Left renal cortex interstitium (tissue), 4 donors: Measurements from ENCODE around the gene BCAS3. TPM values are rescaled to one million over a fixed set of nuclear protein-coding genes. Genes with fewer than 3 reads are reported as not detected.

Experiments used
- DNase-seq, 4 donors: peaks; one replicate each; pipeline ENCODE4 v3.0.0-alpha.2; 2013; ENCODE audit warnings: low read depth in 4 of 4, low spot score in 2 of 4, missing footprints in 1 of 4
- polyA plus RNA-seq, 4 donors: library from polyadenylated mRNA; unstranded; fragments of 120-200 nt; gene quantifications; one replicate each; pipeline ENCODE4 v1.2.1, GENCODE V29; 2013; ENCODE audit not compliant: insufficient read length in 4 of 4

The BCAS3 gene
- polyA plus RNA-seq, 4 donors = 28.0 to 30.8 (median 29.6) TPM

DNA sequence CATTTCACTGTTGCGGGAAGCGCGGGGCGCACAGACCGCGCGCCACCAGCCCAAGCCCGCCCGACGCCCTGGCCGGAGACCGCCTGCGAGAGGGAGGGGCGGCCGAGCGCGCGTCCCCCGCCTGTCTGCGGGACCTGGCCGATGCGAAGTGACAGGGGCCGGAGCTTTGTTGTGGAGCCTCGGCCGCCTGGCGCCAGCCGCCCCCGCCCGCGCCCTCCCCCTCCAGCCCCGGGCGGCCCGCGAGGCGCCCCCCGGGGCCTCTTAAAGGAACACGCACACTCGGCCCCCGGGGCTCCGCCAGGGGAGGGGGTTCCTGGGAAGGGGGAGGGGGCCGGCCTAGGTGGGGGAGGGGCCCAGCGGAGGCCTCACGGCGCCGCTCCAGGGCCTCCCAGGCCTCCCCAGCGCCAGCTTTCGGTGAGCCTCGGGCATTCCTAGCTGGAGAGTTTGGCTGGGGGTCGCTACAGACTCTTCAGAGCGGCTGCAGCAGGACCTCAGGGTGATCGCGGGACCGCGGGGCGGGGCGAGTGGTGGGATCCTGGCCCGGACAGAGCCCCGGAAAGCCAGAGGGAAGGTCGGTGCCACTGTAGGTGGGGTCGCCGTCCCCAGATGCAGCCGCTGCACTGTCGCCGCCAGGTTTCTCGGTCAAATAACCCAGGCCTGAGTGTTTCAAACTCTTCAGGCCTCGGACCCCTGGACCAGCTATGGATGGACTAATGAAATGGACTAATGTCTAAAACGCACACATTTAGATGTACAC, 719.6 kb downstream of the BCAS3 start:
- no peak for DNase-seq

DNA sequence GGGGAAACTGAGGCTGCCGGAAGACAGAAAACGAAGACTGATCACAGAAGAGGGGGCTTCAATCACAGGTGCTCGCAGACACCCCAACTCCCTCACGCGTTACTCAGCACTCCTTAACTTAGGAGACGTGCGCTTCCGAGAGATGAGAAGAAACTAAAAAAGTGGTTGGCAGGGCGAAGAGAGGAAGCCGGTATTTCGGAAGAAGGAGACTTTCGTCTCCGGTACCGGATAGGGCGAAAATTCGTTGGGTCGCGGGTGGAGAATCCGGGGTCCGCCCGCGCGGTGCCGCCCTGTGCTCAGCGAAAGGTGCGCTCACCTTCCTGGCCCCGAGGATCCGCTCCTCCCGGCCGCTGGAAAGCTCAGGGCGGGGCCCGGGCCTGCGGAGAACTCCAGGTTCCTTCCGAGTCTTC, 721.1 kb downstream of the BCAS3 start:
- DNase-seq = no peak

DNA sequence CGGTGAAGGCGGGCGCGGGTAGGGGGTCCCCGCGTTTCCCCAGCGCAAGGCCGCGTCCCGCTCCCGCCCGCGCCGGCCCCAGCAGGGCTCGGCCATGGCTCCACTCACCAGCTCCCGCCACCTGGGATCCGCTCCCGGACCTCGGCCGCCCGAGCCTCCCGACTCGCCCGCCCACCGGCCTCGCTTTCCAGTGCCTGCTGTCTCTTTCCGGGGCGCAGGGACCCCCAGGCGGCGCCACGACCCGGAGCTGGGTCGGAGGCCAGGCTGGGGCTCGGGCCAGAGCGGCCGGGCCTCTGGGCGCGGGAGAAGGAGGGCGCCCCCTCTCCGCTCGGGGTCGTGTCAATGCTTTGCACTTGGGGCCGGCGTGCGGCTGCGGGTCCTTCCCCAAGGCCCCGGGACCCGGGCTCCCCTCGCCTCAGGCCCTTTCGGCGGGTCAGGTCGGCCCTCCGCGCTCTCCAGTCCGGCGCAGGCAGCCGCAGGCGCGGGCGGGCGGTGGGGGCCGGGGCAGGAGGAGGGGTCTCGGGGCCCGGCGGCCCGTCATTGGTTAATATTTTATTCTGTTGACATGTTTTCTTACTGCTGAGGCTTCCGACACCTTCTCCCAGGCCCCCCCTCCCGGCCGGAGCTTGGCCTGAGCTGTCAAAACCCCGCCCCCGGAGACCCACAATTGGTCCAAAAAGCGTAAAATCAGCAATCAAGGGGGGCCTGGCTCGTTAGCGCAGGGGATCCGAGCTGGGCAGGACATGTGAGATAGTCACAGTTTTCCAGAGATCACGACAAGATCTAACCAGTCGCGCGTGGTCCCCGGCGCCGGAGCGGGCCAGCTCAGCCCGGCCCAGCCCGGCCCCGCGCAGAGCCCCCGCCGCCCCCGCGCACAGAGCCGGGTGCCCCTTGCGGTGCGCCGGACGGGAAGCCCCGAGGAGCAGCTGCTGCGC, 721.7 kb downstream of the BCAS3 start, which contains the start of gene TBX2:
Gene TBX2 (plus strand): TSS at position 713 of the 935 bp plus-strand sequence. CDS start 334 bp downstream, outside the sequence.
- DNase-seq = peak in 1 of 4 donors; percentile 89

DNA sequence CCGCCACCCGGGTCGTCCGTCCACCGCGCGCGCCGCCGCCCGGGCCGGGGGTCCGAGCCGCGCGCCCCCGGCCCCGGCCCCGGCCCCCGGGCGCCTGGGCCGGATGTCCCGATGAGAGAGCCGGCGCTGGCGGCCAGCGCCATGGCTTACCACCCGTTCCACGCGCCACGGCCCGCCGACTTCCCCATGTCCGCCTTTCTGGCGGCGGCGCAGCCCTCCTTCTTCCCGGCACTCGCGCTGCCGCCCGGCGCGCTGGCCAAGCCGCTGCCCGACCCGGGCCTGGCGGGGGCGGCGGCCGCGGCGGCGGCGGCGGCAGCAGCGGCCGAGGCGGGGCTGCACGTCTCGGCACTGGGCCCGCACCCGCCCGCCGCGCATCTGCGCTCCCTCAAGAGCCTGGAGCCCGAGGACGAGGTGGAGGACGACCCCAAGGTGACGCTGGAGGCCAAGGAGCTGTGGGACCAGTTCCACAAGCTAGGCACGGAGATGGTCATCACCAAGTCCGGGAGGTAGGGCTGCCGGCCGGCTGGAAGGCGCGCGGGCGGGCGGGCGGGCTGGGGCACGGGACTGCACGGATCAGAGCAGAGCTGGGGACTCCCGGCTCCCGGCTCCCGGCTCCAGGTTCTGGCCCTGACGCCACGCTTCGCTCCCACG, 722.5 kb downstream of the BCAS3 start:
- no peak for DNase-seq

DNA sequence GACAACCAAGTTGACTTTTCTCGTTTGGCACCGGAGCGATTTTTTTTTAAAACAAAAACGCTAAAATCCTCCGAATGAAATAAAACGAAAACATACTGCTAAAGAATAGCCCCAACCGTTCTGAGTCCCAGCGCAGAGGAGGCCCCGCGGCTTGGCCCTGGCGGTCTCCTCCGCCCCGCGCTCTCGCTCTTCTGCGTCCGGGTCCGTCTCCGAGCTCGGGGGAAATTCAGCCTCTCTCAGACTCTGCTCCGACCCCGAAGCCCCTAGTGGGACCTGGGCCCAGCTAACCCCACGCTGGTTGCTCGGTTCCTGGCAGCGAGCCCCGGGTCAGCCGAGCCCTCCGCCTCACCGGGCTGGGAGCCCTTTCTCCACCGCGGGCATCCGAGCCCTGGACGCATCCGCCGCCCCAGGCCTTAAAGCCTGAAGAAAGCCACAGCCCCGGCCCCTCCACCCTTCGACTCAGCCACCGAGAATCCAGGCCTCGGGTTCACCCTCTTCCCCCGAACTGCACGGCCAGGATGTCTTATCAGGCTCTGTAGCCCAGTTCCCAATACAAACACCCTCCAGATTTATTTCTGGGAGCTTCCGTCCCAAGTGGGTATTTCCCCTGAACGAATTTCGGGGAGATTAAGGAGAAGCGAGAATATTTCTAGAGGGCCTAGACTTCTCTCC, 723.2 kb downstream of the BCAS3 start:
- no peak for DNase-seq

DNA sequence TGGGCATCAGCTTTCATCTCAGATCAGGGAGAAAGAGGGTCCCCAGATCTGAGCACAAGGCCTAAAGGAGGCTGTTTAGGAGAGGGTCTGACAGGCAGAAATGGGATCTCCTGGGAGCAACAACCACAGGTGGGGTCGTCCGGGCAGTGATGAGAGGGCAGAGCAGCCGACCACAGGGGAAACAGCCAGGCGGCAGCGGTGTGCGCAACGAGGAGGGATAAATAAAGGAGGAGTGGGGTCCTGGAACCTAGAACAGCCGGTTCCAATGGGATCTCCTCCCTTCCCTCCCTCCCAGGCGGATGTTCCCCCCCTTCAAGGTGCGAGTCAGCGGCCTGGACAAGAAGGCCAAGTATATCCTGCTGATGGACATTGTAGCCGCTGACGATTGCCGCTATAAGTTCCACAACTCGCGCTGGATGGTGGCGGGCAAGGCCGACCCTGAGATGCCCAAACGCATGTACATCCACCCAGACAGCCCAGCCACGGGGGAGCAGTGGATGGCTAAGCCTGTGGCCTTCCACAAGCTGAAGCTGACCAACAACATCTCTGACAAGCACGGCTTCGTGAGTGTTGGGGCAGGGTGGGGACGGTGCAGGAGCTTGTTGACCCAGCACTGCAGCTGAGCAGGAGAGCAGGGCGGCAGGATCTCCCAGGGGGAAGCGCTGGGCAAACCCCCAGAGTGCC, 723.9 kb downstream of the BCAS3 start:
- DNase-seq = no peak

DNA sequence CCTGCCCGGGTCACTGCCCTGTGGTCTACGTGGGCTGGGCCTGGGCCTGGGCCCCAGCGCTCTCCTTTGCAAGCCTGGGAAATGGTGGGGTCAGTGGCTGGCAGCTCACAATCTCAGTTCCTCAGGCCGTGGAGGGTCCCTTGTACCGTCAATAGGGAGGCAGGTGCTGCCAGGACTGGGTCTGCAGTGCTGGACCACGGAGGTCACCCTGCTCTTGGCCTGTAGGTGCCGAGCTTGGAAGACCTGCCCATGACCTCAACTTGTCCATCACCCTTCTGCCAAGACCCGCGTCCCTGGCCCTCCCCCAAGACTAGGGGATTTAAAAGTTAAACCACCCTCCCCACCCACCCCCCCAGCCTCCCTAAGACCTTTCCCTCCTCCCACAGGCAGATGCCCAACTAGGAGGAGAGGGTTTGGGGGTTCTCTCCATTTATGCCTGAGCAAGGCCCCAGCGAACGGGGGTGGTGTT, 724.5 kb downstream of the BCAS3 start:
- no peak for DNase-seq

DNA sequence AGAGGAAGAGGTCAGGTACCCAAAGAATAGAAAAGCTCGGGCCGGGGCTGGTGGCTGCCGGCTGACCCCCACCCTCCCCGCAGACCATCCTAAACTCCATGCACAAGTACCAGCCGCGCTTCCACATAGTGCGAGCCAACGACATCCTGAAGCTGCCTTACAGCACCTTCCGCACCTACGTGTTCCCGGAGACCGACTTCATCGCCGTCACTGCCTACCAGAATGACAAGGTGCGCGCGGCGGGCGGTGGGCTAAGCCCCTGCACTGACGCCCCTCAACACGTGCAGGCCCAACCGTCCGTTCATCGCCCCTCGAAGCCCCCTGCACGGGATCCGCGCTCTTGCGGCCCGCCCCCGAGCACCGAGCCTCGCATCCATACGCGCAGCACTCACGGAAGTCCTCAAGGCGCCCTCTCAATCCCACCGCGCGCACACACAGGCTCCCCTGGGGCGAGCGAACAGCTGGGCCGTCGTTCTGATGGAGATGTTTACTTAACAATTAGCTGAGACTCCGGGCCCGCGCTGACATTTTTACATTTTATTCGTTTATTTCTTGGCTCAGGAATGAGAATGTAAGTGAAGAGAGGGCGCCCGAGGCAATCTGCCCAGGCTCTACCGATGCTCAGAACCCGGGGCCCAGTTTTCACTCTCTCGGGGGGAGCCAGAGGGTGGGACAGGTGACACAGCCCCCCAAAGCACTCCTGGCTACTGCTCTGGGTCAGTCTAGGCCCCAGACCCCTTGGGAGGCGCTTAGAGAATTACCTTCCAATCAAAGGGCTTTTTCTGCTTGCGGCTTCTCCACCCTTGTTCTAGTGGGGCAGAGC, 725.5 kb downstream of the BCAS3 start:
- DNase-seq = no peak

DNA sequence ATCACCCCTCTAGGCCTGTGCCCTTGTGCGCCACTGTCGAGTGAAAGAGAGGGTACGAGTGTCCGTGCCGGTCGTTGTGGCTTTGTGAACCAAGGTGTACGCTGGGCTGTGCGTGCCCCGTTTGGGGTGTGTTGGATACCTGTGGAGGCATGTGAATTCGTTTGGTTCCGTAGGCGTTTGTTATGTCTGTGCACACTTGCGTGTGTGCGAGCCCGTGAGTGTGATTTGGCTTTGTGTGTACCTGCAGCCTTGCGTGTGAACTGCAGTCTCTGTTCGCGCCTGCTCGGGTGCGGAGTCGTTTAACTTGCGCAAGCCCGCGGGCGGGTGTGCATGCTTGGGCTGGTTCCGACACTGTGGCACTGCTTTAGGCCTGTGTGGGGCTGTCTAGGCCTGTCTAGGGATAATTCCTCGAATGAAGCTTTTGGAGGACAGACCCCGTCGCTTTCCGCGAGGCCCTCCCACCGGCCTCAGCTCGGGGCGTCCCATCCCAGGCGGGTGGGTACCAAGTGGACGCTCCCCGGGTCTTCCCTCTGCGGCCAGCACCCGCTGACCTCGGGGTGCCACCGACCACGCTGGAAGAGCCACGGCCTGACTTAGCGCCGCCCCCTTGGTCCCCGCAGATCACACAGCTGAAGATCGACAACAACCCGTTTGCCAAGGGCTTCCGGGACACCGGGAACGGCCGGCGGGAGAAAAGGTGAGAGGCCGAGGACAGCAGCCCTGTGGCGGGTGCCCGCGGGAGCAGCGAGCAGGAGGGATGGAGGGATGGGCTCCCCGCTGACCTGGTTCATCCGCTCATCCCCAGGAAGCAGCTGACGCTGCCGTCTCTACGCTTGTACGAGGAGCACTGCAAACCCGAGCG, 726.4 kb downstream of the BCAS3 start:
- DNase-seq = no peak

DNA sequence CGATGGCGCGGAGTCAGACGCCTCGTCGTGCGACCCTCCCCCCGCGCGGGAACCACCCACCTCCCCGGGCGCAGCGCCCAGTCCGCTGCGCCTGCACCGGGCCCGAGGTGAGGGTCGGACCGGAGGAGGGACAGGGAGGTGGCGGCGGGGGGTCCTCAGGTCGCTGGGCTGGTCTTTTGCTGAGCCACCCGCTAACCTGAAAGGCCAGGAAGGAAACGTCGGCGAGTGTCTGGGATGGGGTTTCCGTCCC, 726.9 kb downstream of the BCAS3 start:
- DNase-seq = no peak

DNA sequence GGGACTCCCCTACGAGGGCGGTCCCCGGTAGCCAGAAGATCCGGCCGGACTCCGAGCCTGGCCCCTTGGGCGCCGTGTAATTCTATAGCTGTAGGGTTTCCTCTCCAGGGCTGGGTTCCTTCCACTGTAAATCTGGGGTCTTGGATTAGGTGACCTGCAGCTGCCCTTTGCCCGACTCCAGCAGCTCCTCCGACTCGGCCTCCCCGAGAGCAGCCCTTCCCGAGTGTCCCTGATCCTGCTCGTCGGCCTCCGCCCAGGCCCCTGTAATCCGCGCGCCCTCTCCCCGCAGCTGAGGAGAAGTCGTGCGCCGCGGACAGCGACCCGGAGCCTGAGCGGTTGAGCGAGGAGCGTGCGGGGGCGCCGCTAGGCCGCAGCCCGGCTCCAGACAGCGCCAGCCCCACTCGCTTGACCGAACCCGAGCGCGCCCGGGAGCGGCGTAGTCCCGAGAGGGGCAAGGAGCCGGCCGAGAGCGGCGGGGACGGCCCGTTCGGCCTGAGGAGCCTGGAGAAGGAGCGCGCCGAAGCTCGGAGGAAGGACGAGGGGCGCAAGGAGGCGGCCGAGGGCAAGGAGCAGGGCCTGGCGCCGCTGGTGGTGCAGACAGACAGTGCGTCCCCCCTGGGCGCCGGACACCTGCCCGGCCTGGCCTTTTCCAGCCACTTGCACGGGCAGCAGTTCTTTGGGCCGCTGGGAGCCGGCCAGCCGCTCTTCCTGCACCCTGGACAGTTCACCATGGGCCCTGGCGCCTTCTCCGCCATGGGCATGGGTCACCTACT, 727.4 kb downstream of the BCAS3 start:
- DNase-seq = no peak

DNA sequence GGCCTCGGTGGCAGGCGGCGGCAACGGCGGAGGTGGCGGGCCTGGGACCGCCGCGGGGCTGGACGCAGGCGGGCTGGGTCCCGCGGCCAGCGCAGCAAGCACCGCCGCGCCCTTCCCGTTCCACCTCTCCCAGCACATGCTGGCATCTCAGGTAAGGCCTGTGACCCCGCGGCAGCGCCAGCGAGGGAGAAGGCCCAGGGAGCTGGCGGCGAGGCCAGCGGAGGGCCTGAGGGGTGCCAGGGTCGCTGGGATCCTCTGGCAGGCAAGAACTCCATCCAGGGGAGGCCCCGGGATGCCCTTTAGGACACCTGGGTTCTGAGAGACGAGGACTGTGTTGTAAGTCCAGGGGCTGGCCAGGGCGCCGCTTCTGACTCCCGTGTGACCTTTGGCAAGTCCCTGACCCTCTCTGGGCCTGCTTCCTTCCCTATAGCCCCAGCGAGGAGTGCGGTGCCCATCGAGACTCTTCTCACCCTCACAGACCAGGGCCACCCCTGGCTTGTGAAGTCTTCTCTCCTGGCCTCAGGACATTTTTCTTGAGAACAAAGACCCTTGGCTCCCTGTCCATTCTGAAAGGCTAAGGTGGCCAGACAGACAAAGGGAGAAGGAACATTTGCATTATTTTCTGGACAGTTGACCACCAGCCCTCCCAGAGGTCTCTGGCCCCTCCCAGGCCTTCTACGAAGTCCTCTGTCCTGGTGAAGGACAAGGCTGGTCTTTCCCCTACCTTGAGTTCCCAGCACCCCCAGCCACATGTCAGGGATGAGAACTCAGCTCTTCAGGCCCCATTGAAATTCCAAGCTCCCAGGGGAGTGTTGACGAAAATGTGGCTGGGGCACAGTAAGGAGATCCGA, 728.3 kb downstream of the BCAS3 start:
- DNase-seq = no peak

DNA sequence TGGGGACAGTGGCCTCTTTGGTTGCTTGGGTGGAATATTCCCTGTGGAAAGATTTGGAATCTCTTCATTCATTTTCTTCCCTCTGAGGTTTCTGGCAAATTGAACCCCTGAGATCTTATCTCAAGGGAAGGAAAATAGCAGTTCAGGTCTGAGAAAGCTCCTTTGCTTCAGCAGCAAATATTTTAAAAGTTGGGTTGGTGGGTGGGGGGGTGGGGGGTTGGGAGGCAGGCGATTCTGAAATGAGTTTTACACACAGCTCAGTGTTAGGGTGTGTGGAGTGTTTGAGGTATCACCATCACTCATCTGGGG, 728.8 kb downstream of the BCAS3 start:
- no peak for DNase-seq

DNA sequence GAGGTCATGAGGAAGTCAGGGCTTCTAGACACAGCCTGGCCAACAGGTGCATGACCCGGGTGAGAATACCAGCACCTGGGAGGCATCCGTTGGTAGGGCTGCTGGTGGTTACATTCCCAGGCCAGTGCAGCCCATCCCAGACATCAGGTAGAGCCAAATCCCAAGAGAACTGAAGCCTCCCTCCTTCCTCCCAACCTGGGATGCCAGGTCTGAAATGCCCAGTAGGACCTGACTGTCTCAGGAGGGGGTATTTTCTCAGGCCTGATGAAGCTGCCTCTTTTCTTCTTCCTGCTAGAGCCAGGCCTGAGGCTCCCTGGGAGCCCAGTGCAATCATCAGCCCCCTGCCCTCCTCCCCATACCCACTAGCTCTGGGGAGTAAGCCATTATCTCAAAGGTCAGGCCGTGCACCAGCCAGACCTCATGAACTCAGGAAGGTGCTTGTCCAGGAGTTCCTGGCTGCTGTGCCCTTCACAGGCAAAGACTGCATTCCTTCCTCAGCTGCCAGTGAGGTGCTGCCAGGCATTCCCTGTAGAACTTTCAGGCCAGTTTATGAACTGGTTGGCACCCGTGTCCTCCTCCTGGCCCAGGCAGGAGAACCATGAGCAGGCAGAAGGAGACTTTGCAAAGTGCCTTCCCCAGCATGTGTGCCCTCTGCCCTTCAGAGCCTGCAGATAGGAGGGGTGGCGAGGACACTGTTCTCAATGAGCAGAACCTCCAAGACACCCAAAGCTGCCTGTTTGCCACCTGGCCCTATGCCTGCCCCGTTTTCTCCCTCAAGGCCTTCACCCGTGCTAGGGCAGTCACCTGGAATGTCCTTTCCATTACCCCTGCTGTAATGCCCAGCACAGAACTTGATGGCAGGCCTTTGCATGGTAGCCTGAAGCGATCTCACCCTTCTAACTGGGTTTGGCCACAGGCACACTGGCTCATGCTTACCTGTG, 729.6 kb downstream of the BCAS3 start:
- DNase-seq = no peak

DNA sequence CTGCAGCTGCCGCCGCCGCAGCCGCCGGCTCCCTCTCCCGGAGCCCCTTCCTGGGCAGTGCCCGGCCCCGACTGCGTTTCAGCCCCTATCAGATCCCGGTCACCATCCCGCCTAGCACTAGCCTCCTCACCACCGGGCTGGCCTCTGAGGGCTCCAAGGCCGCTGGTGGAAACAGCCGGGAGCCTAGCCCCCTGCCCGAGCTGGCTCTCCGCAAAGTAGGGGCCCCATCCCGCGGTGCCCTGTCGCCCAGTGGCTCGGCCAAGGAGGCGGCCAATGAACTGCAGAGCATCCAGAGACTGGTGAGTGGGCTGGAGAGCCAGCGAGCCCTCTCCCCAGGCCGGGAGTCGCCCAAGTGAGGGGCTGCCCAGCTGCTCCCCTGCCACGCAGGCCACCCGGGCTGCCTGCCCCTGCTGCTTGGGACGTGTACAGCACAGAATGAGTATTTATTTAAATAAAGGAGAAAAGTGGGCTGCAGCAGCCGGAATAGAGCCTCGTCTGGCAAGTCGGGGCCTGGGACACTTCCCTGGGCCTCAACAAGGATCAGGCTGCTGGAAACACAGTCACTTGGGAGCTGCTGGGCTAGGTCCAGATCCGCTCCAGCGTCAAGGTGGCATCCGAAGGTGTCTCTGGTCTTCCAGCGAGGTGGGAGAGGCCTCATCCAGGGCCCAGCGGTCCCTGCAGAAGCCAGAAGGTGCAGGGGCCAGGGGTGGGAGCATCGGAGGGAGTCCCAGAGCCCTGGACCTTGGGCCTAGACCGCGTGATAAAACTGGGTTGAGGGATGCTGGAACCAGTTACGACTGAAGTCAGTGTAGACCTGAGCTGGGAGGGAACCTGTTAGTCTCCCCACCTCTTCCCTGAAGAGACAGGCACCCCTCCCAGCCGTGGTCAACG, 730.7 kb downstream of the BCAS3 start:
- DNase-seq = no peak
